ENCODE data around the gene DNAJC5.
"Not testable (repeated sequence)": the region's sequence is repeated elsewhere in the genome, so short reads cannot be mapped to it uniquely, and the experiment has no call there.

- TF ChIP-seq ESRRG, ZFP3, CSDC2 (CRISPR knock-in tag; IDR thresholded peaks at IDR 0.05): not testable (repeated sequence)
These were observed 14.0 kb upstream of the DNAJC5 start for GRCh38 chr20:63880901-63881300.

All from SK-N-SH treated with all-trans-retinoic acid at 6 μM for 48 hours (cell line).